OCI-LY1 (cell line): Measurements from ENCODE around the gene OBSL1.

Source experiments
- H2AFZ ChIP-seq: fragments of 200-600 bp; sonication (generic), shearing (Covaris generic); 2 replicates; pipeline ENCODE4 v1.6.0; 2014; ENCODE audit warnings: antibody characterized with exemption, mild to moderate bottlenecking, low read length
- H3F3A ChIP-seq: fragments of 200-600 bp; sonication (generic), shearing (Covaris generic); 2 replicates; pipeline ENCODE4 v1.6.0; 2014; ENCODE audit warnings: mild to moderate bottlenecking, antibody characterized with exemption, low read length, moderate library complexity; ENCODE audit not compliant: insufficient read depth
- H3K27ac ChIP-seq: fragments of 200-600 bp; sonication (generic); 2 replicates; pipeline ENCODE4 v1.5.1; 2014; ENCODE audit warnings: low read length, mixed run types, mild to moderate bottlenecking, low read depth; ENCODE audit not compliant: poor library complexity, severe bottlenecking
- H3K27me3 ChIP-seq: fragments of 200-600 bp; sonication (generic); 2 replicates; pipeline ENCODE4 v1.6.0; 2014; ENCODE audit warnings: antibody characterized with exemption, mild to moderate bottlenecking, low read length, moderate library complexity; ENCODE audit not compliant: insufficient read depth
- H3K36me3 ChIP-seq: fragments of 200-600 bp; sonication (generic); 2 replicates; pipeline ENCODE4 v1.6.1; 2014; ENCODE audit warnings: mild to moderate bottlenecking, antibody characterized with exemption, low read length, moderate library complexity, mixed read lengths; ENCODE audit not compliant: insufficient read depth
- H3K4me1 ChIP-seq: fragments of 200-600 bp; sonication (generic); 2 replicates; pipeline ENCODE4 v1.5.1; 2014; ENCODE audit warnings: mild to moderate bottlenecking, low read length, moderate library complexity; ENCODE audit not compliant: insufficient read depth, severe bottlenecking
- H3K4me2 ChIP-seq: fragments of 200-600 bp; sonication (generic), shearing (Covaris generic); 2 replicates; pipeline ENCODE4 v1.6.1; 2014; ENCODE audit warnings: low read length
- H3K4me3 ChIP-seq: fragments of 200-600 bp; sonication (generic); 2 replicates; pipeline ENCODE4 v1.5.1; 2014; ENCODE audit warnings: low read length, low read depth, mild to moderate bottlenecking, mixed read lengths; ENCODE audit not compliant: poor library complexity, severe bottlenecking
- H3K79me2 ChIP-seq: fragments of 200-600 bp; shearing (Covaris generic); 2 replicates; pipeline ENCODE4 v1.6.1; 2016; ENCODE audit warnings: mixed run types, low read length, mixed read lengths; ENCODE audit not compliant: insufficient read depth
- H3K9ac ChIP-seq: fragments of 200-600 bp; sonication (generic), shearing (Covaris generic); 2 replicates; pipeline ENCODE4 v1.6.1; 2014; ENCODE audit warnings: mild to moderate bottlenecking, low read length, mixed read lengths
- H3K9me2 ChIP-seq: fragments of 200-600 bp; sonication (generic), shearing (Covaris generic); 2 replicates; pipeline ENCODE4 v1.6.1; 2014; ENCODE audit warnings: low read depth, mild to moderate bottlenecking, low read length, mixed read lengths
- H3K9me3 ChIP-seq: fragments of 200-600 bp; shearing (Covaris generic); 2 replicates; pipeline ENCODE4 v1.6.1; 2014; ENCODE audit warnings: low read length, mixed read lengths
- H4K20me1 ChIP-seq: fragments of 200-600 bp; sonication (generic), shearing (Covaris generic); 2 replicates; pipeline ENCODE4 v1.6.0; 2016; ENCODE audit warnings: mild to moderate bottlenecking, low read length; ENCODE audit not compliant: insufficient read depth
- CTCF ChIP-seq: fragments of 200-600 bp; sonication (generic), shearing (Covaris generic); IDR thresholded peaks from 2 replicates; pipeline ENCODE4 v1.5.1; 2017; ENCODE audit warnings: mild to moderate bottlenecking, antibody characterized with exemption, low read length, moderate library complexity, mixed read lengths
- EZH2 ChIP-seq: fragments of 200-600 bp; sonication (generic), shearing (Covaris generic); IDR thresholded peaks from 2 replicates; pipeline ENCODE4 v1.8.0; 2017; ENCODE audit warnings: borderline replicate concordance, mixed run types, mild to moderate bottlenecking, antibody characterized with exemption, low read length, moderate library complexity, mixed read lengths

OBSL1 gene

DNA sequence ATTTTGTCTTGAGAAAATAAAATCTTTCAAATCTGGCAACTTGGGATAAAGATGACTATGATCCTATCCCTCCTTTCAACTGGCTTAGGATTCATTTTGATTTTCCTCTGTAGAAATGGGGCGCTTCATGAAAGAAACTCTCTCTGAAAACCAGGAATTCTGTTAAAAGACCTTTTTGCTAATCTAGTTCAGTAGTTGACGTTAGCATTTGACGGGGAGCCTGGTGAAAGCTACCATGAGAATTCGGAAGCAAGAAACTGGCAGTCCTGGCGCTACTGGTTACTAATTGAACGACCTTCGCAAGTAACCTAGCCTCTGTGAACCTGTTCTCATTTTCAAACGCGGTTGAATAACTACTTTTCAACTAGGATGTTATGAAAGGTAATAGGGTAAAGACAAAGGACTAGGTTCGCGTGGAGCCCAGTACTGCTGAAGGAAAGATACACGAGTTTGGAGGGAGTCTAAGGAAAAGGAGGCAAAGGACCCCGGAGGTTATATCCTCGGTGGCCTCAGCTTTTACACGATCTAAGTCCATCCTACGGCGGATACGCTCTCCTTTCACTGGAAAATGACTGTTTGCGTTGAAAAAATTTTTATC is 25.7 kb upstream of the OBSL1 start:
- peak overlapping the region; percentile 83 for H3K4me2 ChIP-seq
- TF ChIP-seq CTCF: no peak
- TF ChIP-seq EZH2: no peak
- peak overlapping the region; percentile 75 for H3K9ac ChIP-seq
- H2AFZ ChIP-seq: peak overlapping the region; percentile 17; the same call in 1 of the 2 replicates
- peak overlapping the region; percentile 70 for H3K27ac ChIP-seq
- no peaks in the 10 kb centered on the region for H3K9me2 ChIP-seq
- H3K27me3 ChIP-seq: no peaks in the 10 kb centered on the region
- peaks cover 12% of the 10 kb centered on the region for H3K4me1 ChIP-seq
- H3K4me3 ChIP-seq: peak overlapping the region; percentile 69
- H3K36me3 ChIP-seq: peaks cover 6% of the 10 kb centered on the region; the same call in 1 of the 2 replicates
- no peaks in the 10 kb centered on the region for H3K9me3 ChIP-seq
- H3K79me2 ChIP-seq: no peaks in the 10 kb centered on the region
- no peaks in the 10 kb centered on the region for H3F3A ChIP-seq
- H4K20me1 ChIP-seq: no peaks in the 10 kb centered on the region

GRCh38 chr2:219595256-219595655 is 23.9 kb upstream of the OBSL1 start:
- Histone ChIP-seq H3K9ac (no peak overlapping the region), H3K27me3 (no peaks in the 10 kb centered on the region), H3K79me2 (no peaks in the 10 kb centered on the region), H3K4me1 (peaks cover 12% of the 10 kb centered on the region), H3F3A (no peaks in the 10 kb centered on the region), H3K9me3 (no peaks in the 10 kb centered on the region), H2AFZ (no peak overlapping the region), H3K27ac (no peak overlapping the region), H3K4me2 (no peak overlapping the region), H3K36me3 (no peaks in the 10 kb centered on the region), H4K20me1 (no peaks in the 10 kb centered on the region), H3K9me2 (no peaks in the 10 kb centered on the region), H3K4me3 (no peak overlapping the region)
- no peak for TF ChIP-seq EZH2
- no peak for TF ChIP-seq CTCF

DNA sequence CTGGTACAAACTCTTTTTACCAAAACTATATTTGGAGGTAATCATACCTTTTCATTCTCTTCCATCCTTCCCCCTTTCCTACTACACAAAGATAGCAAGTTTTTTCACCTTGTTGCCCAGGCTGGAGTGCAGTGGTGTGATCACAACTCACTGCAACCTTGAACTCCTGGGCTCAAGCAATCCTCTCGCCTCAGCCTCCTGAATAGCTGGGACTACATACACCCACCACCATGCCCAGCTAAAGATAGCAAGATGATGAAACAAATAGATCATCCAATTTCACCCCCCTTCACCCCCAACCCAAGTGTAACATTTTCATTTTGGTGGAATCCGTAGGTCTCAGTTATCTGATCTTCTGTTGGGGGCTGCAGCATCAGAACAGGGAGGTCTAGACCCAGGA is 21.8 kb upstream of the OBSL1 start:
- H3K9me2 ChIP-seq: no peaks in the 10 kb centered on the region
- H3K4me3 ChIP-seq: no peak overlapping the region
- TF ChIP-seq CTCF: no peak
- TF ChIP-seq EZH2: no peak
- H3K27me3 ChIP-seq: no peaks in the 10 kb centered on the region
- H3K79me2 ChIP-seq: no peaks in the 10 kb centered on the region
- H4K20me1 ChIP-seq: no peaks in the 10 kb centered on the region
- H3K36me3 ChIP-seq: no peaks in the 10 kb centered on the region
- no peak overlapping the region for H3K4me2 ChIP-seq
- H3K4me1 ChIP-seq: peaks cover 6% of the 10 kb centered on the region
- H2AFZ ChIP-seq: no peak overlapping the region
- no peaks in the 10 kb centered on the region for H3F3A ChIP-seq
- no peak overlapping the region for H3K27ac ChIP-seq
- H3K9me3 ChIP-seq: no peaks in the 10 kb centered on the region
- H3K9ac ChIP-seq: no peak overlapping the region
